Common myeloid progenitor, CD34-positive (primary cell): ENCODE measurements around the gene KRT6A.
"Not testable (repeated sequence)": the region's sequence is repeated elsewhere in the genome, so short reads cannot be mapped to it uniquely, and the experiment has no call there.

ENCODE experiments used
- CTCF ChIA-PET: fragments of 350-600 bp; sonication (Branson Sonifier 250); formaldehyde crosslinking; loops from one replicate; lab custom pipeline; 2021; ENCODE audit warnings: antibody characterized with exemption; lab: Charles Lee
- POLR2A ChIA-PET: fragments of 350-600 bp; sonication (Branson Sonifier 250); formaldehyde crosslinking; loops from one replicate; lab custom pipeline; 2021; ENCODE audit warnings: antibody characterized with exemption; lab: Charles Lee
- DNase-seq, 3 donors: peaks; one replicate each; pipeline versions ENCODE4 v3.0.0 to v3.0.0-alpha.2; 2013
- H3K27ac ChIP-seq, 2 experiments: 1 replicate in 1 of 2; 2 replicates in 1 of 2; pipeline ENCODE4 v1.7.0; 2013; ENCODE audit warnings: inconsistent platforms in 2 of 2, low read length in 2 of 2, mild to moderate bottlenecking in 2 of 2, low read depth in 1 of 2, moderate library complexity in 1 of 2; ENCODE audit not compliant: severe bottlenecking in 2 of 2, insufficient read depth in 1 of 2, poor library complexity in 1 of 2
- H3K27me3 ChIP-seq, 5 experiments: replicated peaks in 2 of 5; 1 replicate in 3 of 5; 2 replicates in 2 of 5; pipeline versions ENCODE4 v1.6.1 to v1.7.0; 2013; ENCODE audit warnings: low read length in 4 of 5, mild to moderate bottlenecking in 2 of 5, moderate library complexity in 2 of 5, inconsistent platforms in 1 of 5; ENCODE audit not compliant: insufficient read depth in 5 of 5, control insufficient read depth in 4 of 5
- H3K36me3 ChIP-seq, 4 experiments: 1 replicate in 2 of 4; 2 replicates in 2 of 4; pipeline versions ENCODE4 v1.6.1 to v1.7.0; 2013; ENCODE audit warnings: low read length in 3 of 4, control low read depth in 1 of 4, mild to moderate bottlenecking in 1 of 4; ENCODE audit not compliant: control insufficient read depth in 4 of 4, insufficient read depth in 4 of 4
- H3K4me1 ChIP-seq, 4 experiments: 1 replicate in 3 of 4; 2 replicates in 1 of 4; pipeline versions ENCODE4 v1.6.1 to v1.7.1; 2013; ENCODE audit warnings: low read length in 3 of 4, mild to moderate bottlenecking in 3 of 4, control low read depth in 1 of 4, inconsistent platforms in 1 of 4, moderate library complexity in 1 of 4; ENCODE audit not compliant: control insufficient read depth in 4 of 4, insufficient read depth in 4 of 4; ENCODE audit errors: control extremely low read depth in 1 of 4
- H3K4me3 ChIP-seq, 7 experiments: 1 replicate in 4 of 7; 2 replicates in 3 of 7; pipeline versions ENCODE4 v1.5.1 to v1.7.0; 2013; ENCODE audit warnings: mild to moderate bottlenecking in 7 of 7, low read length in 6 of 7, moderate library complexity in 6 of 7, inconsistent platforms in 2 of 7, low read depth in 2 of 7, control low read depth in 1 of 7; ENCODE audit not compliant: insufficient read depth in 4 of 7, control insufficient read depth in 1 of 7; ENCODE audit errors: extremely low read depth in 1 of 7
- H3K9me3 ChIP-seq, 5 experiments: 1 replicate in 4 of 5; 2 replicates in 1 of 5; pipeline versions ENCODE4 v1.6.1 to v1.7.1; 2013; ENCODE audit warnings: low read length in 4 of 5, mild to moderate bottlenecking in 2 of 5, inconsistent platforms in 1 of 5, low read depth in 1 of 5, moderate library complexity in 1 of 5; ENCODE audit not compliant: control insufficient read depth in 4 of 5, insufficient read depth in 2 of 5; ENCODE audit errors: control extremely low read depth in 1 of 5
- WGBS: methylation state at CpG from one replicate; pipeline ENCODE4 v1.1.5; 2013; ENCODE audit not compliant: insufficient coverage; 5-methylcytosine and 5-hydroxymethylcytosine counted together

Gene KRT6A

DNA sequence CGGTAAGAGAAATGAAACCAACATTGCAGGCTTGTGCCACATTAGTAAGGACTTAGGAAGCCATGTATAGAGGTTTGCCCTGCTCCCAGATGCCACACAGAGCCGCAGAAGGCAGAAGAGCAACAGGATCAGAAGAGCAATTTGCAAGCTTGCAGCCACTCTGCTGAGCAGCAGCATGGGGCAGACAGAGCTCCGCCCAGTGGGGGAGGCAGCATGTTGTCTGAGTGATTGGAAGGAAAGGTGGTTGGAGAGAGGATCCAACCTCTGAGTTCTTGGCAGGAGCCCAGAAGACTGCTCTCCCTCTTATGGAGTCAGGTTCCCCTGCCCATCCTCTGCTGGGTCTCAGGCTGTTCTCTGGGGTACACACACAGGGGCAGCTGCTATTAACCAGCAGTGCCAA lies 2.3 kb upstream of the KRT6A start:
- H3K9me3 ChIP-seq = no peaks in the 10 kb centered on the region
- no peaks in the 10 kb centered on the region for H3K36me3 ChIP-seq
- peak in 2 of 3 donors; percentile 9 to 35 for DNase-seq
- peaks cover 0 to 15% (median 6%) of the 10 kb centered on the region in 5 experiments for H3K27me3 ChIP-seq
- WGBS = 57% methylated on average over 3 of the region's 3 CpGs
- CTCF ChIA-PET = interaction anchor here (1.3 kb wide), 1 partner anchor 11 kb away, joined by 4 read pairs; no protein-coding TSS in a partner anchor
- no peak overlapping the region for H3K4me3 ChIP-seq
- H3K4me1 ChIP-seq = peaks cover 0 to 3% (median 0%) of the 10 kb centered on the region in 4 experiments
- H3K27ac ChIP-seq = no peak overlapping the region
- POLR2A ChIA-PET = no interaction called here

- ChIA-PET POLR2A (no interaction called here), CTCF (interaction anchor here (1.3 kb wide), 1 partner anchor 12 kb away, joined by 4 read pairs; no protein-coding TSS in a partner anchor)
- DNase-seq = no peak
- no peak overlapping the region for H3K27ac ChIP-seq
- no peak overlapping the region for H3K4me3 ChIP-seq
- H3K36me3 ChIP-seq = no peaks in the 10 kb centered on the region
- no peaks in the 10 kb centered on the region for H3K9me3 ChIP-seq
- H3K27me3 ChIP-seq = peaks cover 0 to 15% (median 9%) of the 10 kb centered on the region in 5 experiments
- H3K4me1 ChIP-seq = peaks cover 0 to 3% (median 0%) of the 10 kb centered on the region in 4 experiments
- 79% methylated on average over 3 of the region's 4 CpGs for WGBS
These were observed 1.5 kb upstream of the KRT6A start for GRCh38 chr12:52494518-52494917.

DNA sequence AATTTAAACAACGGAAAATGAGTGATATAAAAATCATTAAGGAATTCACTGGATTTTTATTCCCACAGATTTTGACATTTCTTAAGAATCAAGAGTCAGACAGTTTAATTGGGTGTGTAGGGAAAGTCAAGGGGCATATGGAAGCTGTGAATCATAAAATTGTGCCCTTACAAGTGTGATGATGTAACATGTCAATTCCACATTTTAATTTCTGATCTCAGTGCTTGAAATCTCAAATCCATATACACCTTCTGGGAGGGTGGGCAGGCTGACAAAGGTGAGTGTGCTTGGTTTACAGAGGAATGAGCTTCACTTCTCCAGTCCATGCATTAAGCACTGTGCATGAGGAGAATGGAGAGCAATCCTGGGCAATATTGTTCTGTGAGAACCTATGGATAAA lies 1.0 kb upstream of the KRT6A start:
- no peaks in the 10 kb centered on the region for H3K36me3 ChIP-seq
- H3K9me3 ChIP-seq = no peaks in the 10 kb centered on the region
- ChIA-PET CTCF (no interaction called here), POLR2A (no interaction called here)
- H3K27me3 ChIP-seq = peaks cover 0 to 15% (median 10%) of the 10 kb centered on the region in 5 experiments
- no CpG with 5 or more reads among the region's 1 CpG for WGBS
- no peak overlapping the region for H3K27ac ChIP-seq
- DNase-seq = no peak
- peaks cover 0 to 3% (median 0%) of the 10 kb centered on the region in 4 experiments for H3K4me1 ChIP-seq
- no peak overlapping the region for H3K4me3 ChIP-seq

DNA sequence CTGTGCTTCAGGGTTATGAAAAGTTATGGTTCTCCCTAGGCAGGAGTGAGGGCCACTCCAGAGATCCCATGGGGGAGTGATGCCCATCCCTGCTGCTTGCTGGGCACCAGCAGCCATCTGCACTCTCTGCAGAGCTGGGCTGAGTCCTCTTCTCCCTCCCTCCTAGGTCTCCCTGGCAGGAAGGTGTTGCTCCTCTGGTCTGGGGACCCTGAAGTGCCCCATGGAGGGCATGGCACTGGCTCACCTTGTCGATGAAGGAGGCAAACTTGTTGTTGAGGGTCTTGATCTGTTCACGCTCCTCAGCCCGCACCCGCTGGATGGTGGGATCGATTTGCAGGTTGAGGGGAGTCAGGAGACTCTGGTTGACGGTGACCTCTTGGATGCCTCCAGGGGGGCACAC lies 652 bp downstream of the KRT6A start:
- peaks cover 0 to 14% (median 10%) of the 10 kb centered on the region in 5 experiments for H3K27me3 ChIP-seq
- H3K4me3 ChIP-seq, POLR2A ChIA-PET, H3K36me3 ChIP-seq, CTCF ChIA-PET, H3K9me3 ChIP-seq, H3K27ac ChIP-seq, DNase-seq, H3K4me1 ChIP-seq: not testable (repeated sequence)
- WGBS = 83% methylated on average over 2 of the region's 6 CpGs

GRCh38 chr12:52491495-52491894 lies 1.6 kb downstream of the KRT6A start:
- DNase-seq, H3K9me3 ChIP-seq, CTCF ChIA-PET, H3K4me3 ChIP-seq, H3K36me3 ChIP-seq, POLR2A ChIA-PET, H3K4me1 ChIP-seq, H3K27ac ChIP-seq: not testable (repeated sequence)
- WGBS = 96% methylated on average over 7 of the region's 8 CpGs
- H3K27me3 ChIP-seq = peaks cover 0 to 14% (median 11%) of the 10 kb centered on the region in 5 experiments

GRCh38 chr12:52488736-52489135 lies 4.3 kb downstream of the KRT6A start:
- Histone ChIP-seq H3K4me3 (no peak overlapping the region), H3K27ac (no peak overlapping the region), H3K9me3 (peaks cover 0 to 9% (median 0%) of the 10 kb centered on the region in 5 experiments), H3K4me1 (no peaks in the 10 kb centered on the region), H3K27me3 (peaks cover 0 to 16% (median 2%) of the 10 kb centered on the region in 5 experiments), H3K36me3 (no peaks in the 10 kb centered on the region)
- CTCF ChIA-PET = no interaction called here
- POLR2A ChIA-PET = no interaction called here
- DNase-seq = no peak

- DNase-seq, CTCF ChIA-PET, H3K9me3 ChIP-seq, POLR2A ChIA-PET, H3K27ac ChIP-seq, H3K4me1 ChIP-seq, H3K4me3 ChIP-seq, H3K36me3 ChIP-seq: not testable (repeated sequence)
- WGBS = 81% methylated on average over 7 of the region's 15 CpGs
- H3K27me3 ChIP-seq = peaks cover 0 to 12% (median 2%) of the 10 kb centered on the region in 5 experiments
These were observed 5.2 kb downstream of the KRT6A start for GRCh38 chr12:52487744-52488443.
